Globus pallidus (tissue), 1 donor: ENCODE results near the gene PDE2A.

Experiments
- DNase-seq: peaks from one replicate; pipeline ENCODE4 v3.0.0-alpha.2; 2015; ENCODE audit warnings: low spot score

Gene PDE2A

GRCh38 chr11:72613450-72613849 lies 60.8 kb downstream of the PDE2A start:
- no peak for DNase-seq

- no peak for DNase-seq
Observed at GRCh38 chr11:72609476-72609875, 64.7 kb downstream of the PDE2A start.

- no peak for DNase-seq
Observed at GRCh38 chr11:72609045-72609444, 65.2 kb downstream of the PDE2A start.

DNA sequence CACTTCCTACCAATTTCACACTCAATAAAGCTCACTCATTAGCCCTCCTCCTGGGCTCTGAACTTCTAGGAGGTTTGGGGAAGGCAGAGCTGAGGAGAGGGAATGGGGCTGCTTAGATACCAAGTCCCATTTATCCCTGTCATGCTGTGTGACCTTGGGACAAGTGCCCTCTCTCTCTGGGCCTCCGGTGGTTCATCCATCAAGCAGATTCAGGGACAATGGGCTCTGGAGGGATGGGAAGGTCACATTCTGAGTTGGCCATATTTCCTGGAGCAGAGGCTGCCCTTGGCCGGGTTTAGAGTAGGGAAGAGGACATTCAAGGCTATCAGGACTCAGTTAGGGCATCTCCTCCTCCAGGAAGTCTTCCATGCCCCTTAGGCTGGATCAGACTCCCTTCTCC lies 66.7 kb downstream of the PDE2A start:
- no peak for DNase-seq

- no peak for DNase-seq
Observed at GRCh38 chr11:72606748-72607468, 67.3 kb downstream of the PDE2A start.

GRCh38 chr11:72605973-72606747 lies 68.1 kb downstream of the PDE2A start:
- no peak for DNase-seq

DNA sequence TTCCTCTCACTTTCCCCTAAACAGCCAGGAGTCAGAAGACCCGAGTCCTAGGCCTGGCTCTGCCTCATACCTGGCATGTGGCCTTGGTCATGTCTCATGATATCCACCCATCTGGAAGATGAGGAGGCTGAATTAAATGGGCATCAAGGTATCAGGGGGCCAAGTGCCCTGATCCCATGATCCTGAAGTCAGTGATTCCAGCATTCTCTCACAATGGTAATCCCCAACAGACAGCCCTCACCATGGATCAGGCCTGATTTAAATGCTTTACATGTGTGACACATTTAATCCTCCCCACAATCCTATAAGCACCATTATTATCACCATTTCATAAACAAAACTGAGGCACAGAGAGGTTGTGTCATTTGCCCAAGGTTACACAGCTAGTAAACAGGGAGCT lies 70.0 kb downstream of the PDE2A start:
- no peak for DNase-seq

- DNase-seq = no peak
Observed at GRCh38 chr11:72602250-72602904, 71.8 kb downstream of the PDE2A start.

DNA sequence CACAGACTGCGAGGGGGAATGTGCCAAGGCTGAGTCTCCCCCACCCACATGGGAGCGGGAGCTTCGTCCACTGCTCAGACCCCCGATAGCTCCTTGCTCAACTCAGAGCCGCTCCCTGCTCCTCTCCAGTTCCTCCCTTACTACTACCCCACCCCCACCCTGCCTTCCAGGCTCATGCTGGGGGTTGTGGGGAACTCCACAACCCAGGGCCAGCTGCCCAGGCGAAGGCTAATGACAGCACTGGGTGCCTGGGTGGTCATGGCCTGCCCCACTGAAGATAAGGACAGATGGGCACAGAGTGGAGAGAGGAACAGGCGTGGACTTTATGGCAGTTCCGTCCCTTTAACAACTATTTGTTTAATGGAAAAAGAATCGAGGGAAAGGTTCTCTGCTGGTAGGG lies 73.7 kb downstream of the PDE2A start:
- DNase-seq = no peak

GRCh38 chr11:72599325-72600117 lies 74.7 kb downstream of the PDE2A start:
- DNase-seq = no peak

DNA sequence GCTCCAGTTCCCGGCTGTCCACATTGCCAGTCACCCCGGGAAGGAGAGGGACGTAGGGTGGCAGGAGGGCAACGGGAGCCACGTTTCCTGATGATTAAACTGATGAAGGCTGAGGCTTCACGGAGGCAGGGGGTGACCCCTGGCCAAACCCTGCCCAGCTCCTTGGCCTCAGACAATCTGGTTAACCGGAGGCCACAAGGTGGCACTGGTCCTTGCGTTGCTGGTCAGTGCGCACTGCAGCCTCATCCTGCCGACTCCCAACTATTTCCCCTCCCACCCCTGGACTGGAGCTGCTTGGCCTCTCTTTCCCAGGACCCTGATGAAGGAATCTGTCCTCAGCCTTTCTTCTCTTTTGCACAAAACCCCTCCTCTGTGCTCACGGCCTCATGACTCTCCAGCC lies 75.3 kb downstream of the PDE2A start:
- peak; percentile 23 for DNase-seq

DNA sequence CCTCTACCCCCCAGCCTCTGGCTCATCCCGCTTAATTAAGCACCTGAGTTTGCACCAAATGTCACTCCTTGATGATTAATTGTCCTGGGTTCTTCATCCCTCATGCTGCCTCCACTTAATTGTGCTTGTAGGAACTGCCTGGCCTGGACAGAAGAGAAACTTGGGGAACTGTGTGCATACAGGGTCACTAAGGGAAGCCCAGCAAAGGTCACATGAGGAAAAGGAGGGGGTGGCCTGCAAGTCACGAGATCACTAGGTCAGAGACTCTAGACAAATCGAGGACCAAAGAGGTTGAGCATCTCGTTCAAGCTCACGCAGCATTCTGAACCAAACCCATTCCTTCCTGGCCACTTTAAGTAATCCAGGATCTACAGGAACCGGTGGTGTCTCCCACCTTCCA lies 75.8 kb downstream of the PDE2A start:
- no peak for DNase-seq

DNA sequence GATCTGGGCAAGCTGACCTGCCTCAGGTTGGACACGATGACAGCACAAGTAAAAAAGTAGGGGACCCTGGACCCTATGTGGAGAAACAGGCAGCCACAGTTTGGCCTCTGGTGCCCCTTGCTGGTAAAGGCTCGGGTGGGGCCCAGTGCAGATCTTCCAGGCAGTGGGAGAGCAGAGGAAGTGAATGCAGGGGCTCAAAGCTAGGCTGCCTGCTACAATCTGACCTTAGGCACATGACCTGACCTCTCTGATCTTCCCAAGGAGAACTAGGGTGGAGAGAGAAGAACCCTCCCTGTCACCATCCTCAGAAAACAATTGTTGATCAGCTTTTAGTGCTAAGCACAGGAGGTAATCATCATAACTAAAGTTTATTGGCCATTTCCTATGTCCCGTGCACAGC lies 76.5 kb downstream of the PDE2A start:
- no peak for DNase-seq

- no peak for DNase-seq
Observed at GRCh38 chr11:72595292-72595684, 78.9 kb downstream of the PDE2A start.

DNA sequence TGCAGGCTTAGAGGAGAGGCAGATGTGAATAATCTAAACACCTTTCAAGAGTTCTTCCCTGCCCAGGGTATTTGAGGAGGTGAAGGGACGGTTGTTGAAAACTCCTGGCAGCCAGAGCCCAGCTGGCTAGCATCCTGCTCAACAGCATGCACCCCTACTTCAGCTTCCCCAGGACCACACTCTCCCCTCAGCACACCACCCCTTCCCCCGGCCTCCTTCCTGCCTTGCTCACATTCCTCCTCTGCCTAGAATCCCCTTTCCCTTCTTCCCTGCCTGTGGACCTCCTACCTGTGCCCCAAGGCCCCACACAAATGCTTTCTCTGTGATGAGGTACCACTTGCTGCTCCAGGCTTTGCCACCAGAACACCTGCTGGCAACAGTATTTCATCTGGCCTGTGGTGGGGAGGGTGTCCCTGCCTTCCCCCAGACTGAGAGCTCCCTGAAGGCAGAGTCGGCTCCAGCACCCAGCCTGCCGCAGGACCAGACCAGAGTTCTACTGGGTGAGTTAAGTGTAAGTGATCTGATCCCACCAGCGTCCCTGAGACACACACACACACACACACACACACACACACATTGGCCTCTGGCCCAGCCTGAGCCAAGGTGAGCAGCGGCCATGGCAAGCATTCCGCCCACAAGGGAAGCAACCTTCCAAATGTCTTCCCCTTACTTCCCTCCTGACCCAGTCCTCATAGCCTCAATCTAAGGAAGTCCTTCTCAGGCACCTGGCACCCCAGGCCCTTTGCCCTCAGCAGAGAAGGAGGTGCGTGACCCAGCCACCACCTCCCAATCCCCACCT lies 79.5 kb downstream of the PDE2A start:
- no peak for DNase-seq

- DNase-seq = no peak
Observed at GRCh38 chr11:72592698-72593495, 81.3 kb downstream of the PDE2A start.

DNA sequence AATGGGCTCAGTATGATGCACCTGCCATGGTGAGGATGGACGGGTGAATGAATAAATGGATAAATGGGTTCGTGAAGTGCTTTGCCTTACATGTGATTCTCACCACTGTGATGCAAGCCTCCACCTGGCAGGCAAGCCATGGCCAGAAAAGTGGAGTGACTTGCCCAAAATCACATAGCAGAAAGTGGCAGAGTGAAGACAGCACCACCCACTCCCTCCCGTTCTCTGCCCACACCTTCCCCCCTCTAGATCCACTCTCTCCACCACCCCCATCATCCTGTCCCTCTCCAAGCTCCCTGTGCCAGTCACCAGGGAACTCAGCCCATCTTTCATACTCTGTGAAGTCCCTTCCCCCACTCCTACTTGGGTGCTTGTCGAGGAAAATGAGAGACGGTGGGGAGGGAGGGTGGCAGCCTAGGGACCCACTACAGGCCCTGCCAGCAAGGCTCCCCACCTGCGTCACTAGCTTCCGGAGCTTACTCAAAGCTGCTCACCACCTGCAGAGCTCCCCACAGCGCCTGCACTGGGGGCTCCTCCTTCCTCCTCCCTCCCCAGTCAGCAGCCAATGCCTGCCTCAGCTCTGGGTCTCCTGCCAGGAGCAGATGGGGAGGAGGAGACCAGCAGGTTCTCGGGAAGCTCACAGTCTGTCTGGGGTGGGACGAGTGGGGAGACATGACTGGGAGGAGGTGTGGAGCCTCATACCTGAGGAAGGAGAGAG lies 82.3 kb downstream of the PDE2A start:
- no peak for DNase-seq

DNA sequence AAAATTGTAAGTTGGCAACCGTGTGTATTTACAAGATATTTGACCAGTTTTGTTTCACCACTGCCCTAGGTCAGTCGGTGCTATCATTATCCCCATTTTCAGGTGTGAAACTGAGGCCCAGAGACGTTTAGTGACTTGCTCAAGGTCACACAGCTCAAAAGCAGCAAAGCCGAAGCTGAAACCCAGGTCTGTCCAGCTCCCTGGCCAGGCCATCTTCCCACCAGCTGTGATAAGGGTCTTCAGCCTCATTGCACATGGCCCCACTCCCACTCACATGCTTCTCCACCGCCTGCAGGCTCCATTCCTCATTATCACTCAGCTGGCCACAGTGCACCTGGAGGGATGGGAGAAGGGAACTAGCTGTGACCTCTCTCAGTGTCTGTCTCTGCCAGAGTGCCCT lies 83.2 kb downstream of the PDE2A start:
- DNase-seq = no peak

DNA sequence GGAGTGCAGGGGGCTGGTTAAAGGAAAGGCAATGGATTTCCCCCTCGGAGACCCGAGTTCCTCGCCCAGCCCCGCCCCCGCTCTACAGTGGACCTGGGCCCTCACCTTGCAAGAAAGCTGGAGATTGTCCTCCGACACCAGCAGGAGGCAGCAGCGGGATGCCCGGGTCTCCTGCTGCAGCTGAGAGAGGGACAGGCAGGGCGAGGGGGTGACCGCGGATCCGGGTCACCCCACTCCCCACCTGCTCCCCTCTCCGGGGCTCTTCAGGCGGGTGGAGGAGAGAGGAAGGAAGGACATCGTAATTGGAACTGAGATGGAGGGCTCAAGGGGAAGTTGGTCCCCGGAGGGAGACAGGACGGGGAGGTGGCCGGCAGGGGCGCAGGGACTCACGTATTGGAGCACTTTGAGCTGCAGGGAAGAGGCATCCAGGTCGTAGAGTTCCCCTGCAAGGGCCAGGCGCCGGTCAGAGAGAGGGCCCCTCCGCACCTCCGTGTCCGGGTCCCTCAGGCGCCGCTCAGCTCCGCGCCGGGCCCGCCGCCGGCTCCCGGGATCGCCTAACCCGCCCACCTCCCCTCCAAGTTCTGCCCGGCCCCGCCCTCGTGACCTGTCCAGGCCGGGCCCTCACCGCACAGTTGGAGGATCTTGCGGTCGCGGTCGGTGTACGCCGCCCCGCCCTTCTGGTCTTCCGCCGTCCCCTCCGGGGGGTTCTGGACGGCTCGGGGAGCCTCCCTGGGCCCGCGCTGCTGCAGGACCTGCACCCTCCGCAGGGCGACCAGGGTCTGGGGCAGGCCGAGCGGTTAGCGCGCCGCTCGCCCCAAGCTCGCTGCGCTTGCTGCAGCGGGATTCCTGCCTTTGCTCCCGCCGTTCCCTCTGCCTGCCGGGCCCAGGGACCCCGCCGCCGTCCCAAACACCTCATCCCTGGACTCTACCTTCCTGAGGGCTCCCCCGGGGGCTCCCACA lies 84.1 kb downstream of the PDE2A start:
- no peak for DNase-seq
